Body of pancreas (tissue), 4 donors: Measurements from ENCODE around the gene TOM1L1. TPM values are rescaled to one million over a fixed set of nuclear protein-coding genes. Genes with fewer than 3 reads are reported as not detected.

Source experiments
- ATAC-seq: fragments of 150-250 bp; one replicate; pipeline ENCODE4 v1.9.1; 2016
- DNase-seq, 4 donors: peaks; one replicate each; pipeline ENCODE4 v3.0.0-alpha.2; 2019
- H3K27ac ChIP-seq, 4 donors: fragments of 200-600 bp; sonication (generic); 1 replicate in 3 of 4; 2 replicates in 1 of 4; pipeline versions ENCODE4 v1.5.1 to v1.6.1; 2016 to 2019; ENCODE audit warnings: mild to moderate bottlenecking in 1 of 4, mixed read lengths in 1 of 4, moderate library complexity in 1 of 4
- H3K27me3 ChIP-seq, 2 donors: fragments of 200-600 bp; sonication (generic); one replicate each; pipeline ENCODE4 v1.6.0; 2016; ENCODE audit warnings: mild to moderate bottlenecking in 1 of 2
- H3K36me3 ChIP-seq, 2 donors: fragments of 200-600 bp; sonication (generic); replicated peaks in 1 of 2; 2 replicates each; pipeline ENCODE4 v1.5.1; 2016; ENCODE audit warnings: low read depth in 2 of 2; ENCODE audit not compliant: insufficient read depth in 1 of 2
- H3K4me1 ChIP-seq: fragments of 200-600 bp; sonication (generic); one replicate; pipeline ENCODE4 v1.6.0; 2016
- H3K4me3 ChIP-seq, 2 donors: fragments of 200-600 bp; sonication (generic); 1 replicate in 1 of 2; 2 replicates in 1 of 2; pipeline ENCODE4 v1.5.1; 2016 to 2019
- H3K9me3 ChIP-seq, 3 donors: fragments of 200-600 bp; sonication (generic); 1 replicate in 2 of 3; 2 replicates in 1 of 3; pipeline ENCODE4 v1.5.1; 2016
- CTCF ChIP-seq, 7 experiments: fragments of 450-650 bp in 4 of 7; fragments of 200-600 bp in 3 of 7; sonication (generic) in 3 of 7; IDR thresholded peaks; one replicate each; pipeline ENCODE4 v1.5.1; 2016 to 2019; ENCODE audit warnings: antibody characterized with exemption in 7 of 7
- POLR2A ChIP-seq, 3 donors: fragments of 450-650 bp; IDR thresholded peaks; one replicate each; pipeline ENCODE4 v1.6.1; 2016; ENCODE audit warnings: antibody characterized with exemption in 3 of 3, mild to moderate bottlenecking in 2 of 3
- WGBS, 2 donors: methylation state at CpG; one replicate each; pipeline ENCODE4 v1.1.5; 2017; 5-methylcytosine and 5-hydroxymethylcytosine counted together
- intact Hi-C: fragments of 100-400 bp; cut with DNase I; formaldehyde crosslinking; loops from one replicate; pipeline ENCODE4 v1.15.1; 2023
- total RNA-seq, 2 donors: library from RNA; depleted of rRNA; stranded (reverse); fragments of >200 nt; gene quantifications; one replicate each; pipeline ENCODE4 v1.1.0, GENCODE V29; 2016

TOM1L1 gene
- total RNA-seq, 2 donors from 2014 or later: 41.5 to 50.8 TPM

DNA sequence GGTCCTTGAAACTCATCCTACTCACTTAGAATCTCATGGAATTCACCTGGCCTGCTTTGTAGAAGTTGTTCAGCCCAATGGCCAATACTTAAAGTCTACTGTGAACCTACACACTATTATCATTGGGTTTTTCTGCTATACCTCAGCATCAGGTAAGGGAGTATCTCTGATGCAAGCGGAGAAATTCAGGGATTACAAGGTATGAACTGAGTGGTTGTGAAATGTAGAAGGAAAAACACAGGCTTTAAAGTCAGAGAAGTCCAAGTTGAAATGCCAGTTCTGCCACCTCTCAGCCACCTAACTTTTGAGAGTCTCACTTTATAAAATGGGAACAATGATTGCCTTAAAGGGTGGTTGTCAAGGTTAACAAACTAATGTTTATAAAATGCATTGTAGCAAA is 36.8 kb downstream of the TOM1L1 start:
- no peaks in the 10 kb centered on the region for H3K4me1 ChIP-seq
- intact Hi-C loops: no loop called here
- H3K4me3 ChIP-seq: no peak overlapping the region
- H3K27me3 ChIP-seq: no peaks in the 10 kb centered on the region
- ATAC-seq (no peak), DNase-seq (no peak)
- no peaks in the 10 kb centered on the region for H3K9me3 ChIP-seq
- H3K27ac ChIP-seq: no peak overlapping the region
- 95 to 100% methylated on average over 1 of the region's 1 CpG for WGBS, 2 donors
- TF ChIP-seq CTCF (IDR thresholded peaks at IDR 0.05): no peak
- TF ChIP-seq POLR2A (IDR thresholded peaks at IDR 0.05): no peak
- H3K36me3 ChIP-seq: peaks cover 4 to 28% of the 10 kb centered on the region in 2 donors

- ATAC-seq (no peak), DNase-seq (no peak)
- TF ChIP-seq POLR2A (IDR thresholded peaks at IDR 0.05) (no peak), CTCF (IDR thresholded peaks at IDR 0.05) (no peak)
- H3K4me3 ChIP-seq: no peak overlapping the region
- no peak overlapping the region for H3K27ac ChIP-seq
- intact Hi-C loops: no loop called here
- H3K9me3 ChIP-seq: no peaks in the 10 kb centered on the region
- H3K4me1 ChIP-seq: no peaks in the 10 kb centered on the region
- no peaks in the 10 kb centered on the region for H3K27me3 ChIP-seq
- WGBS, 2 donors: 79 to 85% methylated on average over 1 of the region's 1 CpG
- H3K36me3 ChIP-seq: peaks cover 0 to 18% of the 10 kb centered on the region in 2 donors
These were observed 40.6 kb downstream of the TOM1L1 start for GRCh38 chr17:54941285-54941684.

DNA sequence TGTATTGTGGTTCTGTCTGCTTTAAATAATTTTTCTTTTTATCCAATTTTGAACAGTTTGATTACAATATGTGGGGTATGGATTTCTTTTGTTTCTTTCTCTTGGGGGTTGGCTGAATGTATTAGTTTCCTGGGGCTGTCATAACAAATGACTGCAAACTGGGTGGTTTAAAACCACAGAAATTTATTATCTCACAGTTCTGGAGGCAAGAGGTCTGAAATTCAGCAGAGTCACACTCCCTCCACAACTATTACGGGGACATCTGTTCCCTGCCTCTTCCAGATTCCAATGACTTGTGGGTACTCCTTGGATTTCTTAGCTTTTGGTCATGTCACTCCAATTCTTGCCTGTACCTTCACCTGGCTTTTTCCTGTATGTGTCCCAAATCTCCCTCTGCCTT is 44.1 kb downstream of the TOM1L1 start:
- Histone ChIP-seq H3K36me3 (peaks cover 2 to 6% of the 10 kb centered on the region in 2 donors), H3K9me3 (no peaks in the 10 kb centered on the region), H3K4me1 (no peaks in the 10 kb centered on the region), H3K4me3 (no peak overlapping the region), H3K27ac (no peak overlapping the region), H3K27me3 (no peaks in the 10 kb centered on the region)
- ATAC-seq (no peak), DNase-seq (no peak)
- intact Hi-C loops: no loop called here
- 63 to 95% methylated on average over 1 of the region's 1 CpG for WGBS, 2 donors
- TF ChIP-seq CTCF (IDR thresholded peaks at IDR 0.05) (no peak), POLR2A (IDR thresholded peaks at IDR 0.05) (no peak)

DNA sequence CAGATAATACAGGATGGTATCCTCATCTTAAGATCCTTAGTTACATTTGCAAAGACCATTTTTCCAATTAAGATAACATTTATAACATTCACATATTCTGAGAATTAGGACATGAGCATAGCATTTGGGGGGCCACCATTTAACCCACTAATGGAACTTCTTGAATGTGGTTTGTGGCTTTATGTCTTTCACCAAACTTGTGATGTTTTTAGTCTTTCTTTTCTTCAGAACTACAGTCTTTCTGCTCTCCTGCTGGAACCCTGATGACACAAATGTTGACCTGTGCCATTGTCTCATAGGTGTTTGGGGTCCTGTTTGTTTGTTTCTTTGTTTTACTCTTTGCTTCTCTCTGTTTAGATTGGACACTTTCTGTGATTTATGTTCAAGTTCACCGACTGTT is 44.6 kb downstream of the TOM1L1 start:
- H3K9me3 ChIP-seq: no peaks in the 10 kb centered on the region
- H3K36me3 ChIP-seq: peaks cover 0 to 6% of the 10 kb centered on the region in 2 donors
- H3K4me1 ChIP-seq: no peaks in the 10 kb centered on the region
- no peaks in the 10 kb centered on the region for H3K27me3 ChIP-seq
- H3K4me3 ChIP-seq: no peak overlapping the region
- TF ChIP-seq POLR2A (IDR thresholded peaks at IDR 0.05) (no peak), CTCF (IDR thresholded peaks at IDR 0.05) (no peak)
- DNase-seq: no peak
- ATAC-seq: no peak
- H3K27ac ChIP-seq: no peak overlapping the region
- intact Hi-C loops: no loop called here
- WGBS, 2 donors: 46 to 81% methylated on average over 1 of the region's 1 CpG

GRCh38 chr17:54945671-54946070 is 45.0 kb downstream of the TOM1L1 start:
- H3K9me3 ChIP-seq: no peaks in the 10 kb centered on the region
- no peak overlapping the region for H3K4me3 ChIP-seq
- H3K36me3 ChIP-seq: peaks cover 0 to 6% of the 10 kb centered on the region in 2 donors
- no peak for TF ChIP-seq CTCF (IDR thresholded peaks at IDR 0.05)
- TF ChIP-seq POLR2A (IDR thresholded peaks at IDR 0.05): no peak
- DNase-seq (no peak), ATAC-seq (no peak)
- intact Hi-C loops: no loop called here
- WGBS, 2 donors: 77 to 94% methylated on average over 1 of the region's 1 CpG
- no peaks in the 10 kb centered on the region for H3K27me3 ChIP-seq
- H3K4me1 ChIP-seq: no peaks in the 10 kb centered on the region
- no peak overlapping the region for H3K27ac ChIP-seq
